Stimulated activated CD4-positive, alpha-beta T cell treated with anti-CD3 and anti-CD28 coated beads, Interleukin-12 subunit alpha, Interleukin-12 subunit beta, amount 100 ng/mL, for 24 hours (primary cell): Measurements from ENCODE around the gene SLC30A7.
"Not testable (repeated sequence)": the region's sequence is repeated elsewhere in the genome, so short reads cannot be mapped to it uniquely, and the experiment has no call there.

ENCODE experiments used
- DNase-seq, 2 experiments: peaks; one replicate each; pipeline ENCODE4 v3.0.0-alpha.2; 2020; ENCODE audit warnings: low read depth in 2 of 2

The SLC30A7 gene

GRCh38 chr1:100941098-100941527 is 45.2 kb downstream of the SLC30A7 start:
- peak in 1 of 2 experiments; percentile 46 for DNase-seq

GRCh38 chr1:100941580-100942216 is 45.8 kb downstream of the SLC30A7 start:
- no peak for DNase-seq

GRCh38 chr1:100942304-100943046 is 46.6 kb downstream of the SLC30A7 start:
- DNase-seq, result no peak

- DNase-seq, result no peak
Measured at GRCh38 chr1:100943533-100943932, 47.6 kb downstream of the SLC30A7 start.

- DNase-seq, result not testable (repeated sequence)
Measured at GRCh38 chr1:100946064-100946463, 50.2 kb downstream of the SLC30A7 start.

- not testable (repeated sequence) for DNase-seq
Measured at GRCh38 chr1:100947816-100948215, 51.9 kb downstream of the SLC30A7 start.

- not testable (repeated sequence) for DNase-seq
Measured at GRCh38 chr1:100948721-100949405, 53.0 kb downstream of the SLC30A7 start.

- DNase-seq, result not testable (repeated sequence)
Measured at GRCh38 chr1:100949515-100950158, 53.7 kb downstream of the SLC30A7 start.

GRCh38 chr1:100950337-100950736 is 54.4 kb downstream of the SLC30A7 start:
- no peak for DNase-seq

- no peak for DNase-seq
Measured at GRCh38 chr1:100950781-100951180, 54.9 kb downstream of the SLC30A7 start.

- DNase-seq, result no peak
Measured at GRCh38 chr1:100952104-100952745, 56.3 kb downstream of the SLC30A7 start.

GRCh38 chr1:100952970-100953369 is 57.1 kb downstream of the SLC30A7 start:
- not testable (repeated sequence) for DNase-seq

GRCh38 chr1:100953960-100954730 is 58.3 kb downstream of the SLC30A7 start:
- DNase-seq, result no peak

- no peak for DNase-seq
Measured at GRCh38 chr1:100955322-100955721, 59.4 kb downstream of the SLC30A7 start.

GRCh38 chr1:100959502-100960060 is 63.7 kb downstream of the SLC30A7 start:
- DNase-seq, result no peak

GRCh38 chr1:100960098-100960497 is 64.2 kb downstream of the SLC30A7 start:
- DNase-seq, result no peak

- no peak for DNase-seq
Measured at GRCh38 chr1:100968621-100969020, 72.7 kb downstream of the SLC30A7 start.

GRCh38 chr1:100969327-100969726 is 73.4 kb downstream of the SLC30A7 start:
- DNase-seq, result no peak

GRCh38 chr1:100971021-100971420 is 75.1 kb downstream of the SLC30A7 start:
- no peak for DNase-seq

- no peak for DNase-seq
Measured at GRCh38 chr1:100972185-100972584, 76.3 kb downstream of the SLC30A7 start.

GRCh38 chr1:100976936-100977335 is 81.0 kb downstream of the SLC30A7 start:
- no peak for DNase-seq
